HG03095 (cell line): Measurements from ENCODE around the gene NOS1AP.

ENCODE experiments used
- ATAC-seq: cut with Tn5 transposase; IDR thresholded peaks from one replicate; pipeline ENCODE4 v1.9.1; 2021; ENCODE audit warnings: moderate library complexity; ENCODE audit not compliant: unreplicated experiment

The NOS1AP gene

GRCh38 chr1:162240577-162240976 is 171.1 kb downstream of the NOS1AP start:
- no peak for ATAC-seq

GRCh38 chr1:162242804-162243203 is 173.3 kb downstream of the NOS1AP start:
- ATAC-seq, result no peak

- ATAC-seq, result no peak
These were observed 179.5 kb downstream of the NOS1AP start for GRCh38 chr1:162248854-162249535.

- no peak for ATAC-seq
These were observed 180.7 kb downstream of the NOS1AP start for GRCh38 chr1:162250004-162250730.

- no peak for ATAC-seq
These were observed 181.6 kb downstream of the NOS1AP start for GRCh38 chr1:162251102-162251501.

- ATAC-seq, result no peak
These were observed 182.7 kb downstream of the NOS1AP start for GRCh38 chr1:162252214-162252613.

GRCh38 chr1:162253790-162254189 is 184.3 kb downstream of the NOS1AP start:
- no peak for ATAC-seq

- no peak for ATAC-seq
These were observed 186.8 kb downstream of the NOS1AP start for GRCh38 chr1:162256287-162256686.

- ATAC-seq, result no peak
These were observed 188.9 kb downstream of the NOS1AP start for GRCh38 chr1:162258394-162258793.

- ATAC-seq, result no peak
These were observed 190.5 kb downstream of the NOS1AP start for GRCh38 chr1:162259894-162260455.

GRCh38 chr1:162264108-162264507 is 194.6 kb downstream of the NOS1AP start:
- ATAC-seq, result no peak

- ATAC-seq, result no peak
These were observed 196.5 kb downstream of the NOS1AP start for GRCh38 chr1:162265983-162266382.

GRCh38 chr1:162270016-162270770 is 200.7 kb downstream of the NOS1AP start:
- ATAC-seq, result no peak

- no peak for ATAC-seq
These were observed 202.5 kb downstream of the NOS1AP start for GRCh38 chr1:162271972-162272371.

- no peak for ATAC-seq
These were observed 202.9 kb downstream of the NOS1AP start for GRCh38 chr1:162272419-162272818.

GRCh38 chr1:162275622-162276175 is 206.2 kb downstream of the NOS1AP start:
- no peak for ATAC-seq

- no peak for ATAC-seq
These were observed 207.0 kb downstream of the NOS1AP start for GRCh38 chr1:162276493-162276892.

GRCh38 chr1:162279136-162279498 is 209.6 kb downstream of the NOS1AP start:
- ATAC-seq, result no peak

- no peak for ATAC-seq
These were observed 211.9 kb downstream of the NOS1AP start for GRCh38 chr1:162281426-162281825.

- no peak for ATAC-seq
These were observed 214.2 kb downstream of the NOS1AP start for GRCh38 chr1:162283657-162284056.
